SK-N-MC (cell line): ENCODE data around the gene CDK17.

ENCODE experiments used
- DNase-seq: peaks from one replicate; pipeline ENCODE4 v3.0.0-alpha.2; 2011; ENCODE audit warnings: low read depth, low spot score
- H3K27ac ChIP-seq: fragments of 200-600 bp; sonication (generic); 2 replicates; pipeline ENCODE4 v1.5.1; 2016; ENCODE audit warnings: mixed run types
- H3K36me3 ChIP-seq: fragments of 200-600 bp; sonication (generic); 2 replicates; pipeline ENCODE4 v1.6.1; 2017; ENCODE audit warnings: antibody characterized with exemption, low read length, mixed read lengths; ENCODE audit not compliant: insufficient read depth
- H3K4me3 ChIP-seq: fragments of 200-600 bp; sonication (generic); 2 replicates; pipeline ENCODE4 v1.5.1; 2016
- H3K9ac ChIP-seq: fragments of 200-600 bp; sonication (generic); 2 replicates; pipeline ENCODE4 v1.8.0; 2017; ENCODE audit warnings: mixed run types, mixed read lengths; ENCODE audit not compliant: insufficient read length
- H3K9me3 ChIP-seq: fragments of 200-600 bp; sonication (generic); 2 replicates; pipeline ENCODE4 v1.6.1; 2017; ENCODE audit warnings: low read depth, mild to moderate bottlenecking, antibody characterized with exemption, low read length, moderate library complexity, mixed read lengths
- EZH2 ChIP-seq: fragments of 200-600 bp; sonication (generic); IDR thresholded peaks from one replicate; pipeline ENCODE4 v1.6.1; 2017; ENCODE audit warnings: antibody characterized with exemption
- FOXP2 ChIP-seq: optimal IDR thresholded peaks from 2 replicates; pipeline ENCODE3; 2011; ENCODE audit warnings: mild to moderate bottlenecking, moderate library complexity; ENCODE audit not compliant: insufficient read depth; ENCODE audit errors: extremely low read length, control extremely low read depth
- POLR2AphosphoS5 ChIP-seq: IDR thresholded peaks from 2 replicates; pipeline ENCODE4 v1.6.1; 2012; ENCODE audit warnings: mild to moderate bottlenecking, low read depth, low read length, borderline replicate concordance

Gene CDK17

GRCh38 chr12:96371790-96372699, 28.2 kb downstream of the CDK17 start:
- Histone ChIP-seq H3K9ac (no peak overlapping the region), H3K36me3 (no peaks in the 10 kb centered on the region), H3K4me3 (no peak overlapping the region), H3K9me3 (no peaks in the 10 kb centered on the region), H3K27ac (no peak overlapping the region)
- DNase-seq, result no peak
- TF ChIP-seq POLR2AphosphoS5 (no peak), FOXP2 (no peak), EZH2 (no peak)

GRCh38 chr12:96371138-96371789, 29.0 kb downstream of the CDK17 start:
- TF ChIP-seq POLR2AphosphoS5 (no peak), FOXP2 (no peak), EZH2 (no peak)
- Histone ChIP-seq H3K4me3 (no peak overlapping the region), H3K27ac (no peak overlapping the region), H3K36me3 (no peaks in the 10 kb centered on the region), H3K9me3 (no peaks in the 10 kb centered on the region), H3K9ac (no peak overlapping the region)
- DNase-seq, result no peak

GRCh38 chr12:96368687-96369086, 31.6 kb downstream of the CDK17 start:
- TF ChIP-seq POLR2AphosphoS5 (no peak), EZH2 (no peak), FOXP2 (no peak)
- no peak overlapping the region for H3K4me3 ChIP-seq
- DNase-seq, result no peak

GRCh38 chr12:96368233-96368632, 32.0 kb downstream of the CDK17 start:
- no peak overlapping the region for H3K27ac ChIP-seq
- no peak for DNase-seq
- no peak overlapping the region for H3K9ac ChIP-seq
- H3K4me3 ChIP-seq, result no peak overlapping the region
- H3K36me3 ChIP-seq, result no peaks in the 10 kb centered on the region
- H3K9me3 ChIP-seq, result no peaks in the 10 kb centered on the region
- TF ChIP-seq POLR2AphosphoS5 (no peak), EZH2 (no peak), FOXP2 (no peak)

More at GRCh38 chr12:96368687-96369086, 31.6 kb downstream of the CDK17 start:
- no peak overlapping the region for H3K27ac ChIP-seq
- no peaks in the 10 kb centered on the region for H3K36me3 ChIP-seq
- H3K9ac ChIP-seq, result no peak overlapping the region
- no peaks in the 10 kb centered on the region for H3K9me3 ChIP-seq

- Histone ChIP-seq H3K9me3 (no peaks in the 10 kb centered on the region), H3K27ac (no peak overlapping the region), H3K36me3 (no peaks in the 10 kb centered on the region), H3K9ac (no peak overlapping the region), H3K4me3 (no peak overlapping the region)
- TF ChIP-seq EZH2 (no peak), FOXP2 (no peak), POLR2AphosphoS5 (no peak)
- no peak for DNase-seq
Observed at GRCh38 chr12:96366381-96366654, 33.9 kb downstream of the CDK17 start.

GRCh38 chr12:96365604-96366380, 34.4 kb downstream of the CDK17 start:
- DNase-seq, result no peak
- Histone ChIP-seq H3K9ac (no peak overlapping the region), H3K36me3 (no peaks in the 10 kb centered on the region), H3K4me3 (no peak overlapping the region), H3K9me3 (no peaks in the 10 kb centered on the region), H3K27ac (no peak overlapping the region)
- TF ChIP-seq EZH2, result no peak
- no peak for TF ChIP-seq POLR2AphosphoS5
- no peak for TF ChIP-seq FOXP2

GRCh38 chr12:96364092-96364700, 36.0 kb downstream of the CDK17 start:
- no peak overlapping the region for H3K9ac ChIP-seq
- DNase-seq, result no peak
- H3K27ac ChIP-seq, result no peak overlapping the region
- no peaks in the 10 kb centered on the region for H3K36me3 ChIP-seq
- no peak overlapping the region for H3K4me3 ChIP-seq
- no peaks in the 10 kb centered on the region for H3K9me3 ChIP-seq
- TF ChIP-seq FOXP2 (no peak), EZH2 (no peak), POLR2AphosphoS5 (no peak)

- TF ChIP-seq POLR2AphosphoS5 (no peak), EZH2 (no peak), FOXP2 (no peak)
Observed at GRCh38 chr12:96361074-96361473, 39.2 kb downstream of the CDK17 start.

More at GRCh38 chr12:96361074-96361473, 39.2 kb downstream of the CDK17 start:
- no peak overlapping the region for H3K4me3 ChIP-seq
- no peaks in the 10 kb centered on the region for H3K36me3 ChIP-seq
- no peak for DNase-seq
- no peak overlapping the region for H3K9ac ChIP-seq
- no peak overlapping the region for H3K27ac ChIP-seq
- H3K9me3 ChIP-seq, result no peaks in the 10 kb centered on the region
